Superior temporal gyrus (tissue), 1 donor: ENCODE data around the gene RPTOR.

Source experiments
- DNase-seq: peaks from one replicate; pipeline ENCODE4 v3.0.0-alpha.2; 2016; ENCODE audit errors: extremely low spot score

RPTOR gene

GRCh38 chr17:80907281-80907680 is 362.6 kb downstream of the RPTOR start:
- no peak for DNase-seq

DNA sequence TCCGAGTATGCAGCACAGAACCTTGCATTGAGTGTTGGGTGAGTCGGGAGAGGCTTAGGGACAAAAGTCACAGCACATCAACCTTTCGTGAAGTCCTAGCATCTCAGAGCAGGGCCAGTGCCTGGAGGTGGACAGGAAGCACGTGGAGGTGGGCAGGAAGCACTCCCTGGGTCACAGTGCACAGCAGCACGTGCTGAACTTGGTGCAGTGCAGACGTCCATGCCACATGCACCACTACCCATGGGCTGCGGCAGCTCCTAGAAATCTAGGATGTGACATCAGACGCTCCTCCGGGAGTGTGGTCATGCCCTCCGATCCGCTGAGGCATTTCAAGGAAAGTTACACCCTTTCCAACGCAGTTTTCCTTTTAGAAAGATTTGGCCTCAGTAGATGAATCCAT is 363.6 kb downstream of the RPTOR start:
- no peak for DNase-seq

DNA sequence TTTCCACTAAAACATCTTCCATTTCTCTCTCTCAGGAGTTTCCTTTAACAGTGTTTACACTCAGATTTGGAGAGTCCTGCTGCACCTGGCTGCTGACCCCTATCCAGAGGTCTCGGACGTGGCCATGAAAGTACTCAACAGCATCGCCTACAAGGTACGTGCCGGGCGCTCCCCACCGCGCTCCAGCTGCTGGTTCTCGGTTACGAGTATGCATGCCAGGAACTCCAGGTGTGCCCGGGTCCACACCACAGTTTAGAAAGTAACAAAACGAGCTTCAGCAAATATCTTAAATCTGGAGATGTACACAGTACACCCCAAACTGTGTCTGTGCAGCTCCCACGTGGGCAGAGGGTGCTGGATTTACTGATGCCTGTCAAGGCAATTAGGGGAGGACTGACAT is 364.1 kb downstream of the RPTOR start:
- no peak for DNase-seq

DNA sequence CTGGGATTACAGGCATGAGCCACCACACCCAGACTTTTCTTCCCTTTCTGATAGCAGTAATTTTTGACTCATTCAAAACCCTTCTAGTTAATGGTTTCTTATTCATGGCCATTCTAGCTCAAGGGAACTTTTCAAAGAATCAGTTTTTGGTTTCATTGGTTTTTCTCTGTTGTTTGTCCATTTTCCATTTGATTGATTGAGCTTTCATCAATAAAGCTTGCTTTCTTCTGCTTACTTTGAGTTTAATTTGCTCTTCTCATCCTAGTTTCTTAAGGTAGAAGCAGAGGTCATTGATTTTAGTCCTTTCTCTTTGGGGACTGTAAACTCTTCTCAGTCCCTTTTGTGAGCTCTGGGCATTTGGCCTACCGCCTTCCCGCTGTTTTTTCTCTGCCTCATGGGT is 365.0 kb downstream of the RPTOR start:
- no peak for DNase-seq

GRCh38 chr17:80910043-80910442 is 365.4 kb downstream of the RPTOR start:
- DNase-seq, result no peak

- DNase-seq, result no peak
Observed at GRCh38 chr17:80912476-80912875, 367.8 kb downstream of the RPTOR start.

- DNase-seq, result no peak
Observed at GRCh38 chr17:80913928-80914821, 369.5 kb downstream of the RPTOR start.

DNA sequence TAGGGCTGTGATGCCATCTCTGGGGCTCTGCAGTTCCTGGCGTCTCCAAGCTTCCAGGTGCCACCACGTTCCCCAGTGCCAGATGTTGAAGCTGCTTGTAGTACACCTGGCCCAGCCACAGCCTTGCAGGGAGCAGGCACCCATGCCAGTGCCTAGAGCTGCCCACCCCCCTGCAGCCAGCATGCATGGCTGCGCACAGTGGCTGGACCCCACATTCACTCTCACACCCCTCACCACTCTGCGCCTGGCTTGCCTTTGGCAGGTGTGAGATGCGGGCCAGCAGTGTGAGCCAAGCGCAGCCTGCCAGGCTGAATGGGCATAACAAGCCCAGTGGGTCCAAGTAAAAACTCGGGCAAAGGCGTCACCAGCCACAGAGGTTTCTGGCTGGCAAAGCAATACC is 371.6 kb downstream of the RPTOR start:
- no peak for DNase-seq

- DNase-seq, result no peak
Observed at GRCh38 chr17:80917716-80918560, 373.3 kb downstream of the RPTOR start.

DNA sequence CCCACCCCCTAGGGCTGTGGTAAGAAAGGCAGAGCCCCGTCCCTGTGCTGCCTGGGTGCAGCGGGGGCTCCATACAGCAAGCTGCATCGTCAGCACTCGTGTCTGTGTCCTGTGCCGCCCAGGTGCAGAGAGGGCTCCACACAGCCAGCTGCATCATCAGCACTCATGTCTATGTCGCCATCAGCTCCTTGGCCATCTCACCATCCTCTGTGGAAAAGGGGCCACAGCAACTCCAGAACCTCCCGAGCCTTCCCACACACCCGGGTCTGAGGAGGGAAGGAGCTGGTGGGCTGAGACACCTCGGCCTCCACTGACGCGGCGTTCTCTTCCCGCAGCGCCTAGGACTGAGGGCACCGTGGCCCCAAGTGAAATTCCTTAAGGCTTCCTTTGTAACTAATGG is 374.1 kb downstream of the RPTOR start:
- no peak for DNase-seq

DNA sequence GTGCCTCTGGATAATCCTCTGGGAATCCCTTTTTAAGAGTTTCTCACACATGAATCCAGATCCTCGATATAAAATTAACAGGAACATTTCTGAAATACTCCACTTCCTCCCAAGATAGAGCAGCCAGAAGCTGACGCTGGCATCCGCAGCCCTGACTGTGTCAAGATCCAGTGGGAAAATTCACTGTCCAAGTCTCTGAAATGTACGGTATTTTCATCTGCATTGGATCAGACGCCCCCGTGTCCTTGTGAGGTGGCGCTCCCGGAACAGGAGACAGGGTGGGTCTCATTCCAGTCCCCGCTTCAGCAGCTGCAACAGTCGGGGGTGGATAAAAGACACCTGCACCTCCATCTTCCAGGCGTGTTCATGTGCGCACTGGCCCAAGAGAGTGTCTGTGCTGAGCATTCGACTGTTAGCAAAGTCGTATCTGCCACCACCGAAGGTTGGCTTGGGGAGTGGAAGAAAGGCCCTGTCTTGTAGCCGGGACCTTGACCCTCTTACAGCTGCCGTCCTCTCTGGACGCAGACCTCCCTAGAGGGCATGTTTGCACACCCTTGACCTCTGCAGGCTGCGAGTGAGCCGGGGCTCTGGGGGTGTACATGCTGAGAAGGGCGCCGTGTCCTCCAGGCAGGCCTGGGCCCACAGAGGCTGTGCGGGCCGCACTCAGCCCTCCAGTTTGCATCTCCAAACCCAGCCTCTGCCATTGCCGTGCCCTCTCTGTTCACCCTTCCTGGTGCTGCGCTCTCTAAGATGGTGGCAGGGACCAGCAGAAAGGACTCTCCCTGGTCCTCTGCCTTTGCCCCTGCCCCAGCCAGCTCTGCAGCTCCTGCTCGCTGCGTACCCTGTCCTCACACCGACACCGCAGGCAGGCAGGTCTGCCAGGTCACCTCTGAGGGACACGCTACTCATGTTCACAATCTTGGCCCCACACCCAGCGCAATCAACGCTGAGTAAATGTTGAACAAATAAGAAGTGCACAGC is 375.0 kb downstream of the RPTOR start:
- peak; percentile 51 for DNase-seq

- DNase-seq, result no peak
Observed at GRCh38 chr17:80920441-80920840, 375.8 kb downstream of the RPTOR start.

DNA sequence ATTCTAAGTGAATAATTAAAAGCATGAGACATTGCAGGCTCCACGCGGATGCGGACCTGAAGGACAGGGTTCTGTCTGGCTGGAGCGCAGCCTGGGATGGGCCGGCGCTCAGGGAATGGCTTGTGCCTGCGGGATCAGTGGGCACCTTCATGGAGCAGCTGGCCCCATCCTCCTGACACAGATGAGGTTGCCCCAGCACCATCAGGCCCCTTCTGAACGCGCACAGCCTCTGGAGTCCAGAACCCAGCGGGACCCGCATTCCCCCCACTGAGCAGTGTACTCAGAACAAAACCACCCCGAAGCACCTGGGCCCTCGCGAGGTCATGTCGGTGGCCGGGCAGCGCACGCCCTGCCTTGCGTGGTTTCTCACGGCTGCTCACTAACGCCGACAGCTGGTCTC is 376.5 kb downstream of the RPTOR start:
- no peak for DNase-seq

GRCh38 chr17:80921741-80922579 is 377.3 kb downstream of the RPTOR start:
- DNase-seq, result no peak

- DNase-seq, result no peak
Observed at GRCh38 chr17:80922580-80923160, 378.0 kb downstream of the RPTOR start.

- no peak for DNase-seq
Observed at GRCh38 chr17:80923211-80924110, 378.8 kb downstream of the RPTOR start.

- no peak for DNase-seq
Observed at GRCh38 chr17:80924111-80924806, 379.6 kb downstream of the RPTOR start.

DNA sequence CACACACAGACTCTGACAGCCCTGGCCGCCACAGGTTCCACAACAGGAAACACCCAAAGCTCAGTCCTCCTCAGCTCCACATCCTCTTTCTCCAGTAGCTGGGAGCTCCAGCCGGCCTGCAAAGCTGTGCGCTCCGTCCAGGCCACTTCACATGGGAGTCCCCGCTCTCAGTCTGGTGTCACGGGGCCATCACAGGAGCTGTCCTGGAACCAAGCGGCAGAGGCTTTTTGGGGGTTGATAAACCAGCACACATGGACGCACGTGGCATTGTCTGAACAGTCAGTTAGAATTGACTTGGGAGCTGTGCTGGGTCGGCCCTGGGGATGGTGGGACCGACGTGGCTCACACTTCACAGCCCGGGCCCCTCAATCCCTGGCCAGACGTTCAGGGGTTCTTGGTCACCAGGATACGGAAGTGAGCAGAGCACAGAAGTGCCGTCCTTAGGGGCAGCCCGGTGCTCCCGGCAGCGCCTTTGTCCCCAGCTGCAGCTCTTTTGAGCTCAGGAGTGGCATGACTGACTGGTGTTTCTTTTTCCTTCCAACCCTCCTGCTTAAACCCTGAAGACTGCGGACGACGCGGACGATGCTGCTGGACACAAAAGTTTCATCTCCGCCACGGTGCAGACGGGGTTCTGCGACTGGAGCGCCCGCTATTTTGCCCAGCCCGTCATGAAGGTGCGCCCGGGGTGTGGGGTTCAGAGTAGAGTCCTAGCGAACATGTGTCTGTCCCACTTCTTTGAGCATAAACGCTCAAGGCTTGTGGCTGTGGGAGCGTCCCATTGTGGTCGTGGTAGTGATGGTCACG is 380.4 kb downstream of the RPTOR start:
- DNase-seq, result no peak
